Lower leg skin (tissue), 3 donors: ENCODE data around the gene SKA2.

ENCODE experiments used
- CTCF ChIP-seq, 3 donors: fragments of 450-650 bp; IDR thresholded peaks; one replicate each; pipeline ENCODE4 v1.5.1; 2016; ENCODE audit warnings: antibody characterized with exemption in 3 of 3, mild to moderate bottlenecking in 3 of 3, moderate library complexity in 2 of 3
- POLR2A ChIP-seq, 2 donors: fragments of 450-650 bp; IDR thresholded peaks; one replicate each; pipeline ENCODE4 v1.6.1; 2016 to 2017; ENCODE audit warnings: antibody characterized with exemption in 2 of 2, mild to moderate bottlenecking in 1 of 2, moderate library complexity in 1 of 2

GRCh38 chr17:59151591-59151990, 3.4 kb downstream of the SKA2 start:
- TF ChIP-seq CTCF (IDR thresholded peaks at IDR 0.05) (no peak), POLR2A (IDR thresholded peaks at IDR 0.05) (no peak)
